Stimulated activated naive CD4-positive, alpha-beta T cell (primary cell): ENCODE data around the gene CMC1.

Source experiments
- DNase-seq, 6 experiments: peaks; one replicate each; lab custom pipeline; 2025; lab: John Stamatoyannopoulos, UW

The CMC1 gene

DNA sequence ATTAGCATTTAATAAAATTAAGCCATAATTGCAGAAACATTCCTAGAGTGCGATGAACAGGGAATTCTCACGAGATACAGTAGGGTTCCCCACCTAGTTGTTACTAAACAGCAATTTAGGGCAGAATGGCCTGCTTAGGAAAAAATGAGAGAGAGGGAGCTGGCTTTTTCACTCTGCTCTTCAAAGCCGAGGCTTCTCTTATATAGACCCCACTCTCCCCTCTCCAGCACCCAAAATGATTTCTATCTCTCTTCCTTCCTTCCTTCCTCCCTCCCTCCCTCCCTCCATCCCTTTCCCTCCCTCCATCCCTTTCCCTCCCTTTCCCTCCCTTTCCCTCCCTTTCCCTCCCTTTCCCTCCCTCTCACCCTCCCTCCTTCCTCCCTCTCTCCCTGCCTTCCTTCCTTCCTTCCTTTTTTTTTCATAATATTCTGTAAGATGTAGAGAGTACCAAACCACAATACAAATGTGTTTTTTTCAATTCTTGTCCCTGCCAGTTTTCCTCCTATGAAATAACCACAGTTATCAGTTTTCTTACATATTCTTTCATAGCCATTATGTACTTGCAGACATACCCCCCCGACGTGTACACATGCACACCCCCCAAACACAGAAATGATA, 59.0 kb downstream of the CMC1 start:
- no peak for DNase-seq

GRCh38 chr3:28301688-28302087, 60.3 kb downstream of the CMC1 start:
- no peak for DNase-seq

GRCh38 chr3:28308196-28308595, 66.8 kb downstream of the CMC1 start:
- no peak for DNase-seq

- no peak for DNase-seq
Observed at GRCh38 chr3:28315711-28316110, 74.3 kb downstream of the CMC1 start.

GRCh38 chr3:28316226-28316625, 74.8 kb downstream of the CMC1 start:
- DNase-seq: no peak

- peak in 3 of 6 experiments; percentile 2 to 46 (median 22) for DNase-seq
Observed at GRCh38 chr3:28317438-28318022, 76.1 kb downstream of the CMC1 start.

- no peak for DNase-seq
Observed at GRCh38 chr3:28320981-28321380, 79.6 kb downstream of the CMC1 start.

- DNase-seq: no peak
Observed at GRCh38 chr3:28322464-28322863, 81.0 kb downstream of the CMC1 start.

- peak in 2 of 6 experiments; percentile 4 to 5 for DNase-seq
Observed at GRCh38 chr3:28326458-28326926, 85.1 kb downstream of the CMC1 start.

GRCh38 chr3:28328188-28329151, 87.1 kb downstream of the CMC1 start:
- peak in 3 of 6 experiments; percentile 8 to 61 (median 51) for DNase-seq

DNA sequence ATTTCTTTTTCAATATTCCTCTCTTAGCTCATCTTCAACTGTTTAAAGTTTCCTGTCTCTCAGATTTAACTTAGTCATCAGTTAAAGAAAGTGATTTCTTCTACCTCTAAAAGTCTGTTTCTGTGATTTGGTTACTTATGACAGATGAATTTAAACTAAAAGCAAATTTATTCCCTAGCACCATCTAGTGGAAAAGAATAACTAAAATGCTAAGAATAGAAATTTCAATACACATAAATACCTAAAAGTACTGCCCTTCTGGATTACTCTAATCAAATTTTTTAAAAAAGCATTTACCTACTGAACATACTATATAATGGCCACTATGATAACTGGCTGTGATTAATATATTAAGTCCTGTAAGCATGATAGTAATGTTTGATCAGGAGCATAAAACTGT, 93.1 kb downstream of the CMC1 start:
- DNase-seq: no peak

- DNase-seq: peak in 1 of 6 experiments; percentile 10
Observed at GRCh38 chr3:28335246-28335645, 93.8 kb downstream of the CMC1 start.

GRCh38 chr3:28337230-28337629, 95.8 kb downstream of the CMC1 start:
- DNase-seq: no peak

- no peak for DNase-seq
Observed at GRCh38 chr3:28343144-28343543, 101.7 kb downstream of the CMC1 start.

GRCh38 chr3:28345690-28346089, 104.3 kb downstream of the CMC1 start:
- no peak for DNase-seq

DNA sequence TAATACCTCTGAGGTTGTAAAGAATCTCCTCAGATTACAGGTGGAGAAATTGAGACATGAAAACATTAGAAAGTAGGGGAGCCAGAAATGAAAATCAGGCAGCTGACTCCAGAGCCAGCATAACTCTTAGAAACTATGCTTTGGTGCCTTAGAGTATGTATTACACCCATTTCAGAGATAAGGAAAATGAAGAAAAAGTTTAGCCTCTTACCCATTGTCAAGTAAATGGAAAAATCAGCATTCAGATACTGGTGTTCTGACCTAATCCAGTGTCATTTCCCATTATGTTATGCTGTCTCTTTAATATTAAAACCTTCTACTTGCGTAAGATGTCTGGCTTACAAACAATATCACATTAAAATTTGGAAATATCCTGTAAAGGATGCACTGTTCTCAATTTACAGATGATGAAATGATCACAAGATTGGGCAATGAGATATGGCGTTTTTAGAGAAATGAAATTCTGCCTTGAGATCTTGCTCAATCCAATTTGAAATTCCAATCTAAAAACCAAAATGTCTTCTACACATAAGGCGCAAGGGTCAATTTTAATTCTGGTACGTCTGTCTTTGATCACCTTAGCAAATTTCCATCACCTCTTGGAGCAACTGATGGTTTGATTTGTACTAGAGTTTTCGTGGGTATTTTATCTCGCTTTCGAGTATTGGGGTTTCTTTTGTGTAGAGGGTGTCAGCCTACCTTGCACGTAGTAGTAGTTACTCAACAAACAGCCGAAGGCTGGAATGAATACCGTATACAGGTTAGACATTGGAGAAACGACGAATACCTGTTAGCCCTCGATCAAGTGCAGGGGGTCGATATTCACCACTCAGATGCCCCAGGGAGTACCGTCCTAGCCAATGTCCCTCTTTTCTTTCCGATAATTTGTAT, 106.2 kb downstream of the CMC1 start:
- peak in 1 of 6 experiments; percentile 39 for DNase-seq

DNA sequence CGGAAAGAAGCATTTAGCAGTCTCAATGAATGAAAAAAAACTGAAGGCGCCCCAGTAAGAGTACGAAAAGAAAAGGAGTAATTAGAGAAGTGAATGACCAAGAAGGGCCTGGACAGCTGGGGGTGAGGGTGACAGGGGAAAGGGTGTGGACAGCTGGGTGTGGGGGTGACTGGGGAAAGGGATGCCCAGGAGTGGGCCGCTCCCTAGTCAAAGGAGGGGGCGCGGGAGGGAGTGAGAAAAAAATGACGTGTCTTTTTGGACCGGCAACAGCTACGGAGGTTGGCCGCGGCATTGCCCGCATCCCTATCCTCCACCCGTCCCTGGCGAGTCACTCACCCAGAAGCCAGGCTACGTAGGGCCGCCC, 106.8 kb downstream of the CMC1 start:
- no peak for DNase-seq

DNA sequence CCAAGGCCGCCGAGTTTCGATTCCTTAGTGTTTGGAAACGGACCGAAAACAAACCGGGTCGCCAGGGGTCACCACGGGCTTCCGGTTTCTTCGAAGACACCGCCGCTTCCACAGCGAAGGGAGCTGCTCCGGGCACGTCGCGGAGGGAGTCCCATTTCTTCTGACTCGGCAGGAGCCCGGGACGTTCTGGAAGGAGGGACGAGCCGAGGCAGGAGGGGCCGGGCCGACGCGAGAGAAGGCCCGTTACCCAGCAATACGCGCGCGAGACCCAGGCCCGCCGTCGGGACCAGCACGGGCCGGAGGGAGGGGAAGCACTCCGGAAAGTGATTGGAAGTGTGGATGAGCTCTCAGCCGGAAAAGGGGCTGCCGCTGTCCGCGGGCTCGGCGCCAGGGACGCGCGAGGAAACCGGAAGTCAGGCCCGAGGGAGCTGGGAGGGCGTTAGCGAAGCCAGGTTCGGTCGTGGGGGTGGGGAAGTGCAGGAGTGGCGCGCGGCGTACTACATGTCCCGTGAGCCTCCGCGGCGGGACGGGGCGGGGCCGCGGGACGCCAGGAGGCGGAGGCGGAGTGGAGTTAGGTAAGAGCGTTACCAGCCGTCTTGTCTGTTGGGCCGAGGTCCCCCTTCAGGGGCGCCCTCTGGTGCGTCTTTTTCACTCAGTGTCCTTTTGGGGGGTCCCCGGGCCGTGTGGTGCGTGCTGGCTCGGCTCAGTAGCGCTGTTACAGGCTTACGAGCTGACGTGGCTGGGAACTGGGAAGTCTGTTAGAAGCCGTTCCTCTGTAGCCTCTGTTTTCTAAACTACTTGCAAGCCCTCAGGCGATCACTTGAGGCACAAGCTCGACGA, 107.4 kb downstream of the CMC1 start, which contains the start of the genes AZI2 and ZCWPW2:
Gene AZI2 (minus strand): TSS at position 196 of the 840 bp plus-strand sequence. CDS start 8,207 bp downstream, outside the sequence.
Gene ZCWPW2 (plus strand): TSS at position 93 of the 840 bp plus-strand sequence. CDS start 64,348 bp downstream, outside the sequence.
- peak; percentile 86 to 93 (median 88) for DNase-seq

- no peak for DNase-seq
Observed at GRCh38 chr3:28349469-28350000, 108.1 kb downstream of the CMC1 start.
